GM23338 (cell line): ENCODE measurements around the gene FANK1. TPM values are rescaled to one million over a fixed set of nuclear protein-coding genes. Genes with fewer than 3 reads are reported as not detected.

ENCODE experiments used
- ATAC-seq: fragments of 200-7000 bp; cut with Tn5 transposase; 3 replicates; pipeline ENCODE4 v1.9.1; 2020
- DNase-seq: peaks from one replicate; pipeline ENCODE4 v3.0.0-alpha.2; 2015; ENCODE audit warnings: low spot score
- H2AFZ ChIP-seq: fragments of 200-600 bp; sonication (generic); 2 replicates; pipeline ENCODE4 v1.8.0; 2016; ENCODE audit warnings: antibody characterized with exemption, mild to moderate bottlenecking, moderate library complexity
- H3F3A ChIP-seq: fragments of 200-600 bp; sonication (generic); replicated peaks from 2 replicates; pipeline ENCODE4 v1.8.0; 2017; ENCODE audit warnings: antibody characterized with exemption, mixed run types, low read depth
- H3K27ac ChIP-seq: fragments of 200-600 bp; sonication (generic); 2 replicates; pipeline ENCODE4 v1.6.1; 2016; ENCODE audit warnings: low read depth
- H3K27me3 ChIP-seq: fragments of 200-600 bp; sonication (generic); 2 replicates; pipeline ENCODE4 v1.8.0; 2016; ENCODE audit warnings: mild to moderate bottlenecking, mixed run types, moderate library complexity; ENCODE audit not compliant: insufficient read depth
- H3K36me3 ChIP-seq: fragments of 200-600 bp; sonication (generic); 2 replicates; pipeline ENCODE4 v1.8.0; 2016; ENCODE audit warnings: mild to moderate bottlenecking; ENCODE audit not compliant: insufficient read depth
- H3K4me1 ChIP-seq: fragments of 200-600 bp; sonication (generic); 2 replicates; pipeline ENCODE4 v1.8.0; 2016; ENCODE audit warnings: mild to moderate bottlenecking, moderate library complexity; ENCODE audit not compliant: insufficient read depth
- H3K4me2 ChIP-seq: fragments of 200-600 bp; sonication (generic); 2 replicates; pipeline ENCODE4 v1.7.1; 2017; ENCODE audit warnings: mixed run types
- H3K4me3 ChIP-seq: fragments of 200-600 bp; sonication (generic); 2 replicates; pipeline ENCODE4 v1.6.1; 2016; ENCODE audit warnings: mixed run types
- H3K79me2 ChIP-seq: fragments of 200-600 bp; sonication (generic); replicated peaks from 2 replicates; pipeline ENCODE4 v1.8.0; 2017; ENCODE audit warnings: mild to moderate bottlenecking; ENCODE audit not compliant: insufficient read depth
- H3K9me2 ChIP-seq: fragments of 200-600 bp; sonication (generic); 2 replicates; pipeline ENCODE4 v1.8.0; 2017; ENCODE audit not compliant: insufficient read depth
- H4K20me1 ChIP-seq: fragments of 200-600 bp; sonication (generic); replicated peaks from 2 replicates; pipeline ENCODE4 v1.8.0; 2017; ENCODE audit warnings: mild to moderate bottlenecking; ENCODE audit not compliant: insufficient read depth
- H3K27ac Mint-ChIP-seq: 2 replicates; pipeline ENCODE4 v1.8.0; 2020; ENCODE audit warnings: inconsistent platforms, mild to moderate bottlenecking, moderate library complexity, mixed read lengths
- H3K27me3 Mint-ChIP-seq: 3 replicates; pipeline ENCODE4 v1.8.0; 2022; ENCODE audit warnings: low read depth, mild to moderate bottlenecking, moderate library complexity, mixed read lengths, inconsistent platforms; ENCODE audit not compliant: insufficient read depth, poor library complexity
- H3K36me3 Mint-ChIP-seq: 3 replicates; pipeline ENCODE4 v1.8.0; 2021; ENCODE audit warnings: low read depth, mild to moderate bottlenecking, inconsistent platforms, moderate library complexity, mixed read lengths
- H3K4me1 Mint-ChIP-seq: 3 replicates; pipeline ENCODE4 v1.8.0; 2020; ENCODE audit warnings: mild to moderate bottlenecking, inconsistent platforms, mixed read lengths
- H3K4me3 Mint-ChIP-seq: 3 replicates; pipeline ENCODE4 v1.8.0; 2021; ENCODE audit warnings: moderate library complexity, mild to moderate bottlenecking, inconsistent platforms, mixed read lengths
- H3K9me3 Mint-ChIP-seq: 3 replicates; pipeline ENCODE4 v1.8.0; 2020; ENCODE audit warnings: moderate library complexity, mild to moderate bottlenecking, inconsistent platforms, mixed read lengths
- CREB1 ChIP-seq: fragments of 250-450 bp; sonication (Bioruptor Pico); IDR thresholded peaks from 2 replicates; pipeline ENCODE4 v1.5.0; 2020; ENCODE audit warnings: low read depth, mild to moderate bottlenecking, moderate library complexity
- CTCF ChIP-seq, 2 experiments: fragments of 200-600 bp in 1 of 2; sonication (generic) in 1 of 2; conservative IDR thresholded peaks; 2 replicates each; pipeline versions ENCODE4 v1.5.1 to v1.6.1; 2016 to 2017; ENCODE audit warnings: antibody characterized with exemption in 2 of 2, low read depth in 2 of 2, mild to moderate bottlenecking in 2 of 2, moderate library complexity in 1 of 2
- ETS1 ChIP-seq: IDR thresholded peaks from 2 replicates; pipeline ENCODE4 v1.6.1; 2016; ENCODE audit warnings: antibody characterized with exemption
- NANOG ChIP-seq: IDR thresholded peaks from 2 replicates; pipeline ENCODE4 v1.6.1; 2016; ENCODE audit warnings: antibody characterized with exemption, borderline replicate concordance
- POLR2AphosphoS5 ChIP-seq: IDR thresholded peaks from 2 replicates; pipeline ENCODE4 v1.6.1; 2016; ENCODE audit warnings: antibody characterized with exemption, low read depth
- STAT1 ChIP-seq: IDR thresholded peaks from one replicate; pipeline ENCODE4 v1.6.1; 2016; ENCODE audit warnings: antibody characterized with exemption; ENCODE audit not compliant: unreplicated experiment
- ZNF462 ChIP-seq: fragments of 250-450 bp; sonication (Bioruptor Pico); IDR thresholded peaks from 2 replicates; pipeline ENCODE4 v1.5.0; 2020; ENCODE audit warnings: mild to moderate bottlenecking, moderate library complexity
- polyA plus RNA-seq: library from polyadenylated mRNA; unstranded; fragments of >200 nt; fragmentation: Nextera tagmentation; extraction: Ambion mirVana; gene quantifications from 2 replicates; pipeline ENCODE4 v1.2.1, GENCODE V29; 2016
- total RNA-seq: library from RNA; depleted of rRNA; stranded (reverse); fragments of >200 nt; shearing (Covaris generic); gene quantifications from 2 replicates; pipeline ENCODE4 v1.2.3, GENCODE V29; 2014

Gene FANK1
- total and polyA plus RNA-seq, 2 experiments from 2014 or later, result 0.37 to 0.69 TPM

- TF ChIP-seq ZNF462 (CRISPR knock-in tag) (no peak), CREB1 (CRISPR knock-in tag) (no peak), ETS1 (no peak), STAT1 (no peak)
These were observed 43.9 kb upstream of the FANK1 start (continued) for GRCh38 chr10:125852487-125852886.

GRCh38 chr10:125857185-125857760 lies 39.1 kb upstream of the FANK1 start:
- Histone ChIP-seq H3K27ac (no peak overlapping the region), H2AFZ (no peak overlapping the region), H4K20me1 (no peaks in the 10 kb centered on the region), H3K36me3 (peaks cover 4% of the 10 kb centered on the region; the same call in 1 of the 2 replicates), H3F3A (no peaks in the 10 kb centered on the region), H3K9me2 (no peaks in the 10 kb centered on the region), H3K79me2 (no peaks in the 10 kb centered on the region), H3K4me3 (no peak overlapping the region), H3K27me3 (no peaks in the 10 kb centered on the region), H3K4me2 (no peak overlapping the region), H3K4me1 (no peaks in the 10 kb centered on the region)
- no peaks in the 10 kb centered on the region for H3K36me3 Mint-ChIP-seq
- H3K9me3 Mint-ChIP-seq, result no peaks in the 10 kb centered on the region
- H3K27me3 Mint-ChIP-seq, result no peaks in the 10 kb centered on the region
- no peak overlapping the region for H3K27ac Mint-ChIP-seq
- ATAC-seq (peak; percentile 60), DNase-seq (no peak)
- no peak overlapping the region for H3K4me3 Mint-ChIP-seq
- no peaks in the 10 kb centered on the region for H3K4me1 Mint-ChIP-seq
- TF ChIP-seq NANOG (no peak), STAT1 (no peak), POLR2AphosphoS5 (no peak), CTCF (conservative IDR thresholded peaks at IDR 0.05; ENCODE audit: low read depth in 2 of 2) (no peak)
